Smooth muscle cell (in vitro differentiated cells): ENCODE measurements around the gene GIGYF1. TPM values are rescaled to one million over a fixed set of nuclear protein-coding genes. Genes with fewer than 3 reads are reported as not detected.

Experiments used
- DNase-seq: peaks from one replicate; lab custom pipeline; 2025; ENCODE audit not compliant: unreplicated experiment; lab: John Stamatoyannopoulos, UW
- H2AFZ ChIP-seq: fragments of 200-600 bp; sonication (generic); 2 replicates; pipeline ENCODE4 v1.6.0; 2016; ENCODE audit warnings: antibody characterized with exemption, low read depth, mild to moderate bottlenecking
- H3F3A ChIP-seq: fragments of 200-600 bp; sonication (generic); 2 replicates; pipeline ENCODE4 v1.6.0; 2017; ENCODE audit warnings: antibody characterized with exemption, low read depth
- H3K27ac ChIP-seq: fragments of 200-600 bp; sonication (generic); 2 replicates; pipeline ENCODE4 v1.5.1; 2016; ENCODE audit warnings: low read depth, mild to moderate bottlenecking
- H3K27me3 ChIP-seq: fragments of 200-600 bp; sonication (generic); 2 replicates; pipeline ENCODE4 v1.6.1; 2016; ENCODE audit warnings: low read depth, mild to moderate bottlenecking
- H3K36me3 ChIP-seq: fragments of 200-600 bp; sonication (generic); 2 replicates; pipeline ENCODE4 v1.5.1; 2016; ENCODE audit warnings: low read depth
- H3K4me1 ChIP-seq: fragments of 200-600 bp; sonication (generic); 2 replicates; pipeline ENCODE4 v1.5.1; 2016; ENCODE audit warnings: low read depth
- H3K4me2 ChIP-seq: fragments of 200-600 bp; sonication (generic); 2 replicates; pipeline ENCODE4 v1.6.0; 2016; ENCODE audit warnings: mild to moderate bottlenecking
- H3K4me3 ChIP-seq: fragments of 200-600 bp; sonication (generic); 2 replicates; pipeline ENCODE4 v1.5.1; 2016; ENCODE audit warnings: mild to moderate bottlenecking
- H3K79me2 ChIP-seq: fragments of 200-600 bp; sonication (generic); 2 replicates; pipeline ENCODE4 v1.6.0; 2016; ENCODE audit warnings: low read depth, mild to moderate bottlenecking
- H3K9ac ChIP-seq: fragments of 200-600 bp; sonication (generic); 2 replicates; pipeline ENCODE4 v1.6.0; 2016; ENCODE audit warnings: low read depth
- H3K9me3 ChIP-seq: fragments of 200-600 bp; sonication (generic); replicated peaks from 2 replicates; pipeline ENCODE4 v1.5.1; 2016; ENCODE audit warnings: low read depth
- H4K20me1 ChIP-seq: fragments of 200-600 bp; sonication (generic); 2 replicates; pipeline ENCODE4 v1.6.0; 2016; ENCODE audit warnings: low read depth
- CTCF ChIP-seq: fragments of 200-600 bp; sonication (generic); IDR thresholded peaks from 2 replicates; pipeline ENCODE4 v1.5.1; 2017; ENCODE audit warnings: borderline replicate concordance, mild to moderate bottlenecking, antibody characterized with exemption; ENCODE audit not compliant: insufficient read depth, poor library complexity, severe bottlenecking
- WGBS: methylation state at CpG from one replicate; pipeline ENCODE4 v1.1.7; 2016; ENCODE audit warnings: low lambda C conversion rate; 5-methylcytosine and 5-hydroxymethylcytosine counted together
- polyA plus RNA-seq: library from polyadenylated mRNA; unstranded; fragments of >200 nt; fragmentation: Nextera tagmentation; extraction: Ambion mirVana; gene quantifications from 2 replicates; pipeline ENCODE4 v1.2.1, GENCODE V29; 2016
- total RNA-seq: library from RNA; depleted of rRNA; stranded (reverse); fragments of >200 nt; gene quantifications from 2 replicates; pipeline ENCODE4 v1.2.3, GENCODE V29; 2014

GIGYF1 gene
- total and polyA plus RNA-seq, 2 experiments from 2014 or later: 8.5 to 13.1 TPM

GRCh38 chr7:100685631-100686145 lies 8.4 kb downstream of the GIGYF1 start:
- no peaks in the 10 kb centered on the region for H3K9me3 ChIP-seq
- no peak for TF ChIP-seq CTCF
- WGBS: 93% methylated on average over 17 of the region's 17 CpGs
- H3K9ac ChIP-seq: no peak overlapping the region
- no peaks in the 10 kb centered on the region for H3F3A ChIP-seq
- no peaks in the 10 kb centered on the region for H3K27me3 ChIP-seq
- no peak for DNase-seq
- no peaks in the 10 kb centered on the region for H3K4me1 ChIP-seq
- no peaks in the 10 kb centered on the region for H3K36me3 ChIP-seq
- peaks cover 63% of the 10 kb centered on the region for H4K20me1 ChIP-seq
- no peak overlapping the region for H3K4me2 ChIP-seq
- H3K27ac ChIP-seq: no peak overlapping the region
- peaks cover 28% of the 10 kb centered on the region for H3K79me2 ChIP-seq
- no peak overlapping the region for H3K4me3 ChIP-seq
- no peak overlapping the region for H2AFZ ChIP-seq

- H3K4me2 ChIP-seq: no peak overlapping the region
- no peak overlapping the region for H3K9ac ChIP-seq
- no peak overlapping the region for H3K4me3 ChIP-seq
- no peaks in the 10 kb centered on the region for H3K9me3 ChIP-seq
- H2AFZ ChIP-seq: no peak overlapping the region
- H3K79me2 ChIP-seq: peaks cover 22% of the 10 kb centered on the region
- no peaks in the 10 kb centered on the region for H3K4me1 ChIP-seq
- H3K27me3 ChIP-seq: no peaks in the 10 kb centered on the region
- WGBS: 93% methylated on average over 17 of the region's 18 CpGs
- H4K20me1 ChIP-seq: peaks cover 61% of the 10 kb centered on the region
- no peak overlapping the region for H3K27ac ChIP-seq
- DNase-seq: no peak
- H3F3A ChIP-seq: no peaks in the 10 kb centered on the region
- no peaks in the 10 kb centered on the region for H3K36me3 ChIP-seq
- TF ChIP-seq CTCF: no peak
Measured at GRCh38 chr7:100685049-100685605, 8.9 kb downstream of the GIGYF1 start.

GRCh38 chr7:100684534-100685042 lies 9.5 kb downstream of the GIGYF1 start:
- 99% methylated on average over 15 of the region's 16 CpGs for WGBS

More at GRCh38 chr7:100684534-100685042, 9.5 kb downstream of the GIGYF1 start:
- H3K4me1 ChIP-seq: no peaks in the 10 kb centered on the region
- no peak for DNase-seq
- no peaks in the 10 kb centered on the region for H3K36me3 ChIP-seq
- no peak overlapping the region for H3K4me2 ChIP-seq
- H3K4me3 ChIP-seq: no peak overlapping the region
- no peaks in the 10 kb centered on the region for H3K9me3 ChIP-seq
- TF ChIP-seq CTCF: no peak
- no peak overlapping the region for H3K27ac ChIP-seq
- peaks cover 17% of the 10 kb centered on the region for H3K79me2 ChIP-seq
- H3F3A ChIP-seq: no peaks in the 10 kb centered on the region
- no peak overlapping the region for H3K9ac ChIP-seq
- no peaks in the 10 kb centered on the region for H3K27me3 ChIP-seq
- no peak overlapping the region for H2AFZ ChIP-seq
- peaks cover 60% of the 10 kb centered on the region for H4K20me1 ChIP-seq
